GM18861 (cell line): ENCODE data around the gene MAP3K5.
"Not testable (repeated sequence)": the region's sequence is repeated elsewhere in the genome, so short reads cannot be mapped to it uniquely, and the experiment has no call there.

ENCODE experiments used
- ATAC-seq: cut with Tn5 transposase; IDR thresholded peaks from one replicate; pipeline ENCODE4 v1.9.1; 2021; ENCODE audit not compliant: unreplicated experiment

Gene MAP3K5

GRCh38 chr6:136696238-136696637, 96.0 kb downstream of the MAP3K5 start:
- ATAC-seq, result no peak

- no peak for ATAC-seq
Measured at GRCh38 chr6:136695412-136695811, 96.9 kb downstream of the MAP3K5 start.

- no peak for ATAC-seq
Measured at GRCh38 chr6:136693090-136693489, 99.2 kb downstream of the MAP3K5 start.

GRCh38 chr6:136687894-136688293, 104.4 kb downstream of the MAP3K5 start:
- ATAC-seq, result not testable (repeated sequence)

GRCh38 chr6:136685540-136686108, 106.7 kb downstream of the MAP3K5 start:
- ATAC-seq, result no peak

- ATAC-seq, result no peak
Measured at GRCh38 chr6:136684466-136684865, 107.8 kb downstream of the MAP3K5 start.

GRCh38 chr6:136683209-136683941, 108.9 kb downstream of the MAP3K5 start:
- ATAC-seq, result no peak

- ATAC-seq, result no peak
Measured at GRCh38 chr6:136682292-136682691, 110.0 kb downstream of the MAP3K5 start.

- ATAC-seq, result no peak
Measured at GRCh38 chr6:136677822-136678221, 114.5 kb downstream of the MAP3K5 start.

- ATAC-seq, result no peak
Measured at GRCh38 chr6:136677344-136677743, 114.9 kb downstream of the MAP3K5 start.

GRCh38 chr6:136676075-136676474, 116.2 kb downstream of the MAP3K5 start:
- no peak for ATAC-seq

GRCh38 chr6:136673571-136673970, 118.7 kb downstream of the MAP3K5 start:
- ATAC-seq, result no peak

GRCh38 chr6:136672144-136672543, 120.1 kb downstream of the MAP3K5 start:
- no peak for ATAC-seq

GRCh38 chr6:136669299-136669699, 123.0 kb downstream of the MAP3K5 start:
- no peak for ATAC-seq

GRCh38 chr6:136668571-136668970, 123.7 kb downstream of the MAP3K5 start:
- no peak for ATAC-seq

- no peak for ATAC-seq
Measured at GRCh38 chr6:136666041-136666440, 126.2 kb downstream of the MAP3K5 start.

- no peak for ATAC-seq
Measured at GRCh38 chr6:136662347-136663237, 129.7 kb downstream of the MAP3K5 start.

- no peak for ATAC-seq
Measured at GRCh38 chr6:136660727-136661126, 131.6 kb downstream of the MAP3K5 start.

GRCh38 chr6:136659991-136660499, 132.2 kb downstream of the MAP3K5 start:
- no peak for ATAC-seq

GRCh38 chr6:136658711-136659110, 133.6 kb downstream of the MAP3K5 start:
- ATAC-seq, result no peak

- ATAC-seq, result no peak
Measured at GRCh38 chr6:136657666-136658065, 134.6 kb downstream of the MAP3K5 start.

- no peak for ATAC-seq
Measured at GRCh38 chr6:136656121-136656520, 136.2 kb downstream of the MAP3K5 start.
